Peyer's patch (tissue), 4 donors: ENCODE results near the gene CBR1. TPM values are rescaled to one million over a fixed set of nuclear protein-coding genes. Genes with fewer than 3 reads are reported as not detected.

Experiments
- DNase-seq, 3 donors: peaks; one replicate each; pipeline ENCODE4 v3.0.0-alpha.2; 2017 to 2019
- H3K27ac ChIP-seq, 4 donors: fragments of 200-600 bp; sonication (generic); one replicate each; pipeline ENCODE4 v1.5.1; 2016 to 2019
- H3K27me3 ChIP-seq, 2 donors: fragments of 200-600 bp; sonication (generic); one replicate each; pipeline ENCODE4 v1.5.1; 2019
- H3K36me3 ChIP-seq, 3 donors: fragments of 200-600 bp; sonication (generic); one replicate each; pipeline ENCODE4 v1.5.1; 2016 to 2019
- H3K4me1 ChIP-seq, 4 donors: fragments of 200-600 bp; sonication (generic); one replicate each; pipeline ENCODE4 v1.5.1; 2016 to 2019
- H3K4me3 ChIP-seq, 4 donors: fragments of 200-600 bp; sonication (generic); 1 replicate in 3 of 4; 2 replicates in 1 of 4; pipeline ENCODE4 v1.5.1; 2016 to 2019; ENCODE audit warnings: mild to moderate bottlenecking in 1 of 4
- H3K9me3 ChIP-seq, 4 donors: fragments of 200-600 bp; sonication (generic); one replicate each; pipeline ENCODE4 v1.5.1; 2016 to 2019; ENCODE audit warnings: mild to moderate bottlenecking in 1 of 4
- CTCF ChIP-seq, 6 experiments: fragments of 450-650 bp in 4 of 6; fragments of 200-600 bp in 2 of 6; sonication (generic) in 1 of 6; IDR thresholded peaks; one replicate each; pipeline ENCODE4 v1.5.1; 2017 to 2019; ENCODE audit warnings: antibody characterized with exemption in 6 of 6, mild to moderate bottlenecking in 3 of 6, moderate library complexity in 1 of 6
- POLR2A ChIP-seq, 2 donors: fragments of 450-650 bp; IDR thresholded peaks; one replicate each; pipeline ENCODE4 v1.5.1; 2017; ENCODE audit warnings: antibody characterized with exemption in 2 of 2, mild to moderate bottlenecking in 2 of 2, moderate library complexity in 2 of 2
- total RNA-seq, 4 donors: library from RNA; depleted of rRNA; stranded (reverse); fragments of >200 nt; gene quantifications; one replicate each; pipeline ENCODE4 v1.1.0, GENCODE V29; 2016

The CBR1 gene
- total RNA-seq, 4 donors from 2014 or later, result 240 to 1,308 (median 979) TPM

- no peak overlapping the region for H3K27ac ChIP-seq
- TF ChIP-seq POLR2A (IDR thresholded peaks at IDR 0.05) (no peak), CTCF (IDR thresholded peaks at IDR 0.05) (no peak)
- H3K9me3 ChIP-seq, result no peaks in the 10 kb centered on the region
- no peak overlapping the region for H3K4me3 ChIP-seq
- no peaks in the 10 kb centered on the region for H3K36me3 ChIP-seq
- no peaks in the 10 kb centered on the region for H3K4me1 ChIP-seq
- H3K27me3 ChIP-seq, result no peaks in the 10 kb centered on the region
- DNase-seq, result no peak
Measured at GRCh38 chr21:36027347-36027746, 42.5 kb upstream of the CBR1 start.

GRCh38 chr21:36028127-36029069 is 41.4 kb upstream of the CBR1 start:
- Histone ChIP-seq H3K27me3 (no peaks in the 10 kb centered on the region), H3K4me1 (no peaks in the 10 kb centered on the region), H3K27ac (no peak overlapping the region), H3K36me3 (no peaks in the 10 kb centered on the region), H3K9me3 (no peaks in the 10 kb centered on the region), H3K4me3 (no peak overlapping the region)
- peak; percentile 63 to 97 (median 89) for TF ChIP-seq CTCF (IDR thresholded peaks at IDR 0.05)
- TF ChIP-seq POLR2A (IDR thresholded peaks at IDR 0.05), result no peak
- peak; percentile 57 to 91 (median 77) for DNase-seq

GRCh38 chr21:36029309-36029708 is 40.5 kb upstream of the CBR1 start:
- Histone ChIP-seq H3K9me3 (no peaks in the 10 kb centered on the region), H3K4me1 (no peaks in the 10 kb centered on the region), H3K4me3 (no peak overlapping the region), H3K27me3 (no peaks in the 10 kb centered on the region), H3K36me3 (peaks cover 0 to 1% (median 0%) of the 10 kb centered on the region in 3 donors), H3K27ac (no peak overlapping the region)
- TF ChIP-seq CTCF (IDR thresholded peaks at IDR 0.05), result no peak
- TF ChIP-seq POLR2A (IDR thresholded peaks at IDR 0.05), result no peak
- no peak for DNase-seq

- Histone ChIP-seq H3K4me3 (no peak overlapping the region), H3K4me1 (no peaks in the 10 kb centered on the region), H3K36me3 (peaks cover 0 to 12% (median 0%) of the 10 kb centered on the region in 3 donors), H3K27ac (no peak overlapping the region), H3K9me3 (no peaks in the 10 kb centered on the region), H3K27me3 (no peaks in the 10 kb centered on the region)
- TF ChIP-seq POLR2A (IDR thresholded peaks at IDR 0.05), result no peak
- TF ChIP-seq CTCF (IDR thresholded peaks at IDR 0.05), result no peak
- no peak for DNase-seq
Measured at GRCh38 chr21:36030581-36031189, 39.1 kb upstream of the CBR1 start.

GRCh38 chr21:36032647-36033406 is 37.0 kb upstream of the CBR1 start:
- TF ChIP-seq POLR2A (IDR thresholded peaks at IDR 0.05), result no peak
- no peak for TF ChIP-seq CTCF (IDR thresholded peaks at IDR 0.05)
- no peaks in the 10 kb centered on the region for H3K27me3 ChIP-seq
- H3K27ac ChIP-seq, result no peak overlapping the region
- DNase-seq, result no peak
- no peak overlapping the region for H3K4me3 ChIP-seq
- H3K36me3 ChIP-seq, result peaks cover 0 to 32% (median 0%) of the 10 kb centered on the region in 3 donors
- H3K9me3 ChIP-seq, result no peaks in the 10 kb centered on the region
- H3K4me1 ChIP-seq, result no peaks in the 10 kb centered on the region
